GM21423 (cell line): ENCODE results near the gene NRAP.

ENCODE experiments used
- ATAC-seq: cut with Tn5 transposase; IDR thresholded peaks from one replicate; pipeline ENCODE4 v1.9.1; 2021; ENCODE audit warnings: mild to moderate bottlenecking, moderate library complexity; ENCODE audit not compliant: unreplicated experiment

Gene NRAP

DNA sequence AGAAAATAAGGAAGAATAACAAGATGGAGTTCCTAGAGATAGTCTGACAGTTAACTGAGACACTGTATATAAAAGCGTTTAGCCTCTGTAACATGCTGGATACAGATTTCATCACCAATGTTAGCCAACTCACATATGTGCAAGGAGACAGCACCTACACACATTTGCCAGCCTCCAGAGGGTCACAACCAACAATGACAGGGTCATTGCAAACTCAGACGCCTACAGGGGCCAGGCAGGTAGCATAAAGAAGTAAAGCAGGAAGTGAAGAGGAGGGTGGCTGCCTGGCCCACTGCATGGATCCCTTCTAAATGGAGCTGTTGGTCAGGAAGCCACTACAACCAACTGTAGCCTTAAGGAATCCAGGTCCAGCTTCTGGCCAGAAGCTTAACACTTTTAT is 50.4 kb downstream of the NRAP start:
- no peak for ATAC-seq

DNA sequence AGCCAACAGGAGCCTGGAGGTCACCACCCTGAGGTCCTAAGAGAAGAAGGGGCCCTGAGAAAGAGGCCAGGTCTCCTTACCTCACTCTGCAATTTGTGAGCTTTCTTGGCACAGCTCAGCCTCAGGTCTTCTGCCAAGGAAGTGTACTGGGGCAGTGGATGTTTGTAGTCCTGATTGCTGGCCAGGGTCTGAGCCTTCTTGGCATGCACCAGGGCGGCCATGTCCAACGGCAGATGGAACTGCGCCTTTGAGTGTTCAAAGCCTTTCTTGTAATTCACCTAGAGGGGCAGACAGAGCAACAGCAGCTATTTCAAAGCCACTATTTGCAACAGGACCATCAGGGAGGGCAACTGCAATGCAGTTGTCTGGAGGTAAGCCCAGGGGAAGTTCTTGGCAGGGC is 51.7 kb downstream of the NRAP start:
- no peak for ATAC-seq

DNA sequence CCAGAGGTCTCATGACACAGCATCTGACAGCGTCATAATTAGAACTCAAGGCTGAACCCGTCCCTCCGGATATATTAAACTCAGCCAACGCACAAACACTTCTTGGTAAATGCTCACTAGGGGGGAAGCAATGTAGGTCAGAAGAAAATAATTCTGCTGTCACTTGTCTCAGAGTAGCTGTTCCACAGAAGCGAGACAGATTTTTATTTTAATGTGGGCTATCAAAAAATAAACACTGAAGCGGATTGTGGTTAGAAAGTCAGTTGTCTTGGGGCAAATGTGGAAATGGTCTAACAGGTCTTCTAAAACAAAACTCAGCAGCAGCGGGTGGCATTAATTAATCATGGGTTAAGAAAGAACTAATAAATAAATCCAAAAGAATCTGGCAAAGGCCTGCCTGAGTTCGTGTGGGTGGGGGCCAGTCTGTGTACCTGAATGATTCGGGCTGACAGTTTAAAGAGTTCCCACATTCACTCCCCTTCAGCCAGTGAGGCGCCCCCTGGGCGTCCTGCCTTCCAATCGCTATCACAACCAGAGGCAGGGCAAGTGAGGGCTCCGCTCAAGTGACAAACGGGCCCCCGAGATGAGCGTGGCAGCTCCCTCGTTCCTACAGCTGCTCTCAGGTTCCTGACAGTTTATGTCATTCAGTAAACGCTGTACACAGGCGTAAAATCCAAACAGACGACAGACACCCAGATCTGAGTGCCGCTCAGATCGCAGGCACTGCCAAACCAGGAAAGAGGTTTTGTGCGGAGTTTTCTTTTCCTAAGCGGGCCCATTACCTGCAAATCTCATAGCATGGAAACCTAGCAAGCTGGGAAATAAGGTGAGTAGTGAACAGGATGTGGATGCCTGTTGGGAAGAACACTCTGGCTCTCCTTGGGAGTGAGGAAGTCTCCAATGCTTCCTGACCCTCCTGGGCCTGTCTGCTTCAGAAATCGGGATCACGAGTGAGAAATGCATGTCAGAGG is 52.9 kb downstream of the NRAP start:
- no peak for ATAC-seq

DNA sequence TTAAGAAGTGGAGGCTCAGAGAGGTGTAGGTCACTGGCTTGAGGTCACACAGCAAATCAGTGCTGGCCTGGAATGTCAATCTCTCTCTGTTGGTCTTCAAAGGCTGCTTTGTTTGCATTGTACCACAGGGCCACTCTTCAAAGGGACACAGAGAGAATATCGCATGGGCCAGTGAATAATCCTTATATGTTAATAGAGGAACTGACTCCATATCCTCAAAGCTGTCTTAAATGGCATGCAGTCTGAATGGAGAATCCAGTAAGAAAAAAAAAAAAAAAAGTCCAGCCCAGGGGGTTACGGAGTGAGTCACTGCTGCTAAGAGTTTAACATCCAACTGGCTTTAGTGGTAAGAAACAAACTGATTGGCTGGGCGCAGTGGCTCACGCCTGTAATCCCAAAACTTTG is 54.1 kb downstream of the NRAP start:
- ATAC-seq, result no peak

- ATAC-seq, result no peak
Observed at GRCh38 chr10:113605268-113605978, 58.4 kb downstream of the NRAP start.

DNA sequence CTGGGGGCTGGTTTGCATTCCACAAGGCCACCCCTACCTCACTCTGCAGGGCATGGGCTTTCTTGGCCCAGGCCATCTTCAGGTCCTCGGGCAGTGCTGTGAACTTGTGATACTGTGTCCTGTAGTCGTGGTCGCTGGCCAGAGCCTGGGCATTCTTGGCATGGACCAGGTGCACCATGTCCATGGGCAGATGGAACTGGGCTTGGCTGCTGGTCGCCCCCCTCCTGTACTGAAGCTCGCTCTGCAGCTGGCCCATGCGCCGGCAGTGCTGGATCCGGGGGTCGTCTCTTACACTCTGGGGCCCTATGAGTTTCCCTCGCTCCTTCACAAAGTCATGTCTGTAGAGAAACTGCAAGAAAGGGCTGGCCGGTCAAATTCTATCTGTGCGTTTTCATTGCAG is 59.3 kb downstream of the NRAP start:
- no peak for ATAC-seq

GRCh38 chr10:113603057-113603777 is 60.6 kb downstream of the NRAP start:
- ATAC-seq, result no peak

- ATAC-seq, result no peak
Observed at GRCh38 chr10:113600569-113600968, 63.3 kb downstream of the NRAP start.

DNA sequence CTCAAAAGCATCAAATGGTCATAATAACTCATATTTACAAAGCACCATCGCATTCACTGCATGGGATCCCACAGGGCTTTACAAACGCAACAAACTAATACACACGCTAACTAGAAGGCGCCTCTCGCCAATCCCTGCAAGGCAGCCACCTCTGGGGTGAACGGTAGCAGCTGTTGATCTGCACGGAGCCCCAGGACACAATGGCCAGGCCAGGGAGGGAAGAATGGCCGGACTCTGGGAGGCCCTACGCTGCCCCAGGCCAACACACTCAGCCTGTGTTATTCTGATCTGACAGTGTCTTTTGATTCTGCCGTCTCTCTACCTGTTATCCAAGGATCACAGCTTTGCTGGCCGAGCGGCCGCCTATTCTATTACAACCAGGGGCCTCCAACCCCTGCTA is 69.2 kb downstream of the NRAP start:
- ATAC-seq, result no peak

DNA sequence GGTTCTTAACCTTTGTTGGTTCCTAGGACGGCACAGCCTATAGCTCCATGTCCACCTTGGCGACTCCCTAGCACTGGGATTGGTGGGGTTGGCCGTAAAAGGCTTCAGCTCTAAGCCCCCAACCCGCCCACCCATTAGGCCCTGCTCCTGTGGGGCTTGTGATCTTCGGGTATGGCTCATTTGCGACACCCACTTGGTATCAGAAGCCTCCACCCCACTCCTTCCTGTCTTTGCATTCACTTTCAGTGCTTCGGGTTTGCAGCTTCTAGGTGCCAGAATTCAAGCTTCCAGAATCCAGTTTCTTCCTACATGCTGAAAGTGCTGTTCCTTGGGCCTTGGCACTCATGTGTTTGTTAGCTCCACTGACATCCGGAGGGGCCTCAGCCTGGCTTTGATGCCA is 71.5 kb downstream of the NRAP start:
- no peak for ATAC-seq

GRCh38 chr10:113590581-113590980 is 73.3 kb downstream of the NRAP start:
- no peak for ATAC-seq

DNA sequence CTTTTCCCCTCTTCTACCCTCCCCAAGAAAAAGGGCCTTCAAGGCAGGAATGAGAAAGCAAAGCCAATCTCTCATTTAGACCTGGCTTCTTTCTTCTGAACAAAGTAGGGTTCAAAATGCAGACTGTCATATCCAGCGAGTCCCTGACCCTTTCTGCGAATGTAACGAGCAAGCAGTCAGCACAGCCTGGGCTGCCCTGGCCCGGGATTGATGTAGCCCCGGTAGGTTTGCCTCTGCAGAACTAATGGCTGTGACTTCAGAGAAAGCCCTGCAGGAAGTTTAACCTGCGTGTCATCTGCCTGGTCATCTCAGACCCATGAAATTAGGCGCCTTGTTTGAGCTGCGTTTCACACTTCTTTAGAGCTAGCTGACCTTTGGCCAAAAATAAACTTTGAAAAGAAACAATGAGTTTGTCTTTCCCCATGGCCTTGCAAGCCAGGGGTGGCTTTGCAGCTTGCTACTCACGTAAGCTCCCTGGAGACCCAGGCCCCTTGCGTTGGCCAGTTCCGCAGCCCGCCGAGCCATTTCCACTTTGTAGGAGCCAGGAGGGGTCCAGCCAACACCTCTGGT is 74.6 kb downstream of the NRAP start:
- ATAC-seq, result no peak

- ATAC-seq, result no peak
Observed at GRCh38 chr10:113585949-113586348, 77.9 kb downstream of the NRAP start.

DNA sequence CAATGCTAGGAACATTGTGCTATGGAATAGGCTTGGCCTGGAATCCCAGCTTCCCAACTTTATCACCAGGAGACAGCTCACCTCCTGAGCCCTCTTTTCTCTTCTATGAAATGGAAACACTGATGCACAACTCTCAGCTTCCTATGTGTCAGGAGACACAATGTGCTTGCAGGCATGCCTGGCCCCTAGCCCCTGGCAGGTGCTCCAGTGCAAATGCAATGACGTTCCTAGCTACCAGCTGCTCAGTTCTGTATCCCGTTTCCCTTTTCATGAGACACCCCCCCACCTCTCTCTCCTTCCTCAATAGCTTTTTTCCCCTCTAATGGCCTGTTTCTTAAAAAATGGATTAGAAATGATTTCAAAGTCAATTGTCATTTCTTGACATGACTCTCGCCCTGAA is 80.3 kb downstream of the NRAP start:
- no peak for ATAC-seq

- ATAC-seq, result no peak
Observed at GRCh38 chr10:113581092-113581491, 82.7 kb downstream of the NRAP start.

GRCh38 chr10:113578773-113579172 is 85.1 kb downstream of the NRAP start:
- ATAC-seq, result no peak

DNA sequence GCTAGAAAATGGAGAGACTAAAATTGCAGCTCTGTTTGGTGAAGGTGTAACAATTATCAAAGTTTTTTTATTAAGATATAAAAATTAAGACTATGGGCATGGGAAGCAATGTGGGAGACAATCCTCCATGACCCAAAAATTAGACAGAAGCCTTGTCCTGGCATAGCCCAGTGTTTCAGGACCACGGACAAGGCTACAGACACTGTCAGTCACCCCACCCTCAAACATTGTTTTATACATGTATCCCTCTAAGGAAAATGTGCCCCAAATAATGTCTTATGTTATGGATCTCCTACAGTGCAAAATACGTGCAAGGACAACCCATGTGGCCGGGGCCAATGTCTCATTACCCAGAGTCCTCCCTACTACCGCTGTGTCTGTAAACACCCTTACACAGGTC is 87.0 kb downstream of the NRAP start:
- ATAC-seq, result no peak

- no peak for ATAC-seq
Observed at GRCh38 chr10:113573368-113573767, 90.5 kb downstream of the NRAP start.

DNA sequence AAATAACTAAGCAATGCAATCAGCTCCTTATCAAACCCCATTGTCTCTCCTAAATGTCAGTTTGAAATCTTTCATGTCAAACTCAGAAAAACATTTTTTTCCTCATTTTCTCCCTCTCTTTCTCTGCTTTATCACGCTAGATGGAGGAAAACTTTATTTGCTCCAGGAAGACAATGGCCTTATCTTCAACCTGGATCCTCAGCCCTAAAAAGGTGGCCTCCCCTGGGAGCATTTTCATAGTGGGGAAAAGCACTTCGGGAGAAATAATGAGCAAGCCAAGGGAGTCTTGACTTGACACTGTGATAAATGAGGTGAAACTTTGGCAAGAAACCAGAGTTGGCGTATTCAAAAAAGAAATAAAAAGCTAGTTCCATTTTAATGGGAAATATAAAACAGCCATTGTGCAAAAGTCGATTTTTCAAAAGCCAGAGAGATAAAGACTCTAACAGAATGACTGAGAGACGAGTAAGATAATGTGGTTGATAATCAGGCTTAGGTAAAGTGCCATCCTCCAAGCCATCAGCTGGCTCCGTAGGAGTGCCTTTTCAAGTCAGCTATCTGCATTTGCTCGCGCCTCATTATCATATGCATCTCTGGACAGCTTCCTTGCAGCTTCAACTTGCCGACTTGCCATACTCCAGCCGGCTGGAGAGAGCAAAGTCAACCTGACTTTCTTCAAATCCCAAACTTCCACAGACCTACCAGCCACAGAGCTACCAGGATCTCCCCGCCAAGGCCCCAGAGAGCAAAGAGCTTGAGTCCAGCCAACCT is 91.1 kb downstream of the NRAP start:
- no peak for ATAC-seq

DNA sequence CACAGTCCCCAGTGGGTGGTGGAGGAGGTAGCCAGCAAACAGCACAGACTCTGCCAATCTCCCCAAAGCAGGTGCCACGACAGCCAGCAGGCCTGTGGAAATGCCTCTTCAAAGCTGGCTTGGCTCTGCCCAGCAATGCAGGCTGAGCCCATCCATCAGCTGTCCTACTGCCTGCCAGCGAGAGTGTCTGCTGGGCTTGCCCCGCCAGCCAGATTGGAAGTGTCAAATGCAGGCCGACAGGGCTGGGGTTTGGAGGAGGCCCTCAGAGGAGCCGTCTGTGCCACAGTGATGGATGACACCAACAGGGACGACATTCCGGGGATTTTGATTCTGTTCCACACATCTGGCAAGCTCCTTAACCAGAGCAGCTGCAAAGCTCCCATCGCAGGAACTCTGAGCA is 94.3 kb downstream of the NRAP start:
- ATAC-seq, result no peak
